GM23338 (cell line): ENCODE data around the gene DESI2. TPM values are rescaled to one million over a fixed set of nuclear protein-coding genes. Genes with fewer than 3 reads are reported as not detected.
"Not testable (repeated sequence)": the region's sequence is repeated elsewhere in the genome, so short reads cannot be mapped to it uniquely, and the experiment has no call there.

Source experiments
- ATAC-seq: fragments of 200-7000 bp; cut with Tn5 transposase; 3 replicates; pipeline ENCODE4 v1.9.1; 2020
- DNase-seq: peaks from one replicate; pipeline ENCODE4 v3.0.0-alpha.2; 2015; ENCODE audit warnings: low spot score
- H2AFZ ChIP-seq: fragments of 200-600 bp; sonication (generic); 2 replicates; pipeline ENCODE4 v1.8.0; 2016; ENCODE audit warnings: antibody characterized with exemption, mild to moderate bottlenecking, moderate library complexity
- H3F3A ChIP-seq: fragments of 200-600 bp; sonication (generic); replicated peaks from 2 replicates; pipeline ENCODE4 v1.8.0; 2017; ENCODE audit warnings: antibody characterized with exemption, mixed run types, low read depth
- H3K27ac ChIP-seq: fragments of 200-600 bp; sonication (generic); 2 replicates; pipeline ENCODE4 v1.6.1; 2016; ENCODE audit warnings: low read depth
- H3K27me3 ChIP-seq: fragments of 200-600 bp; sonication (generic); 2 replicates; pipeline ENCODE4 v1.8.0; 2016; ENCODE audit warnings: mild to moderate bottlenecking, mixed run types, moderate library complexity; ENCODE audit not compliant: insufficient read depth
- H3K36me3 ChIP-seq: fragments of 200-600 bp; sonication (generic); 2 replicates; pipeline ENCODE4 v1.8.0; 2016; ENCODE audit warnings: mild to moderate bottlenecking; ENCODE audit not compliant: insufficient read depth
- H3K4me1 ChIP-seq: fragments of 200-600 bp; sonication (generic); 2 replicates; pipeline ENCODE4 v1.8.0; 2016; ENCODE audit warnings: mild to moderate bottlenecking, moderate library complexity; ENCODE audit not compliant: insufficient read depth
- H3K4me2 ChIP-seq: fragments of 200-600 bp; sonication (generic); 2 replicates; pipeline ENCODE4 v1.7.1; 2017; ENCODE audit warnings: mixed run types
- H3K4me3 ChIP-seq: fragments of 200-600 bp; sonication (generic); 2 replicates; pipeline ENCODE4 v1.6.1; 2016; ENCODE audit warnings: mixed run types
- H3K79me2 ChIP-seq: fragments of 200-600 bp; sonication (generic); replicated peaks from 2 replicates; pipeline ENCODE4 v1.8.0; 2017; ENCODE audit warnings: mild to moderate bottlenecking; ENCODE audit not compliant: insufficient read depth
- H3K9me2 ChIP-seq: fragments of 200-600 bp; sonication (generic); 2 replicates; pipeline ENCODE4 v1.8.0; 2017; ENCODE audit not compliant: insufficient read depth
- H4K20me1 ChIP-seq: fragments of 200-600 bp; sonication (generic); replicated peaks from 2 replicates; pipeline ENCODE4 v1.8.0; 2017; ENCODE audit warnings: mild to moderate bottlenecking; ENCODE audit not compliant: insufficient read depth
- H3K27ac Mint-ChIP-seq: 2 replicates; pipeline ENCODE4 v1.8.0; 2020; ENCODE audit warnings: inconsistent platforms, mild to moderate bottlenecking, moderate library complexity, mixed read lengths
- H3K27me3 Mint-ChIP-seq: 3 replicates; pipeline ENCODE4 v1.8.0; 2022; ENCODE audit warnings: low read depth, mild to moderate bottlenecking, moderate library complexity, mixed read lengths, inconsistent platforms; ENCODE audit not compliant: insufficient read depth, poor library complexity
- H3K36me3 Mint-ChIP-seq: 3 replicates; pipeline ENCODE4 v1.8.0; 2021; ENCODE audit warnings: low read depth, mild to moderate bottlenecking, inconsistent platforms, moderate library complexity, mixed read lengths
- H3K4me1 Mint-ChIP-seq: 3 replicates; pipeline ENCODE4 v1.8.0; 2020; ENCODE audit warnings: mild to moderate bottlenecking, inconsistent platforms, mixed read lengths
- H3K4me3 Mint-ChIP-seq: 3 replicates; pipeline ENCODE4 v1.8.0; 2021; ENCODE audit warnings: moderate library complexity, mild to moderate bottlenecking, inconsistent platforms, mixed read lengths
- H3K9me3 Mint-ChIP-seq: 3 replicates; pipeline ENCODE4 v1.8.0; 2020; ENCODE audit warnings: moderate library complexity, mild to moderate bottlenecking, inconsistent platforms, mixed read lengths
- ETS1 ChIP-seq: IDR thresholded peaks from 2 replicates; pipeline ENCODE4 v1.6.1; 2016; ENCODE audit warnings: antibody characterized with exemption
- EZH2phosphoT487 ChIP-seq: fragments of 200-600 bp; sonication (generic); IDR thresholded peaks from one replicate; pipeline ENCODE4 v1.8.1; 2018; ENCODE audit warnings: antibody characterized with exemption; ENCODE audit not compliant: unreplicated experiment
- JUNB ChIP-seq: IDR thresholded peaks from one replicate; pipeline ENCODE4 v1.6.1; 2016; ENCODE audit warnings: antibody characterized with exemption; ENCODE audit not compliant: unreplicated experiment
- NANOG ChIP-seq: IDR thresholded peaks from 2 replicates; pipeline ENCODE4 v1.6.1; 2016; ENCODE audit warnings: antibody characterized with exemption, borderline replicate concordance
- ZNF114 ChIP-seq: fragments of 250-450 bp; sonication (Bioruptor Pico); IDR thresholded peaks from 2 replicates; pipeline ENCODE4 v1.5.0; 2020; ENCODE audit warnings: mild to moderate bottlenecking, moderate library complexity
- ZNF331 ChIP-seq: fragments of 250-450 bp; sonication (Bioruptor Pico); IDR thresholded peaks from 2 replicates; pipeline ENCODE4 v1.5.0; 2020; ENCODE audit warnings: low read depth, mild to moderate bottlenecking, moderate library complexity
- ZNF462 ChIP-seq: fragments of 250-450 bp; sonication (Bioruptor Pico); IDR thresholded peaks from 2 replicates; pipeline ENCODE4 v1.5.0; 2020; ENCODE audit warnings: mild to moderate bottlenecking, moderate library complexity
- polyA plus RNA-seq: library from polyadenylated mRNA; unstranded; fragments of >200 nt; fragmentation: Nextera tagmentation; extraction: Ambion mirVana; gene quantifications from 2 replicates; pipeline ENCODE4 v1.2.1, GENCODE V29; 2016
- total RNA-seq: library from RNA; depleted of rRNA; stranded (reverse); fragments of >200 nt; shearing (Covaris generic); gene quantifications from 2 replicates; pipeline ENCODE4 v1.2.3, GENCODE V29; 2014

DESI2 gene
- total and polyA plus RNA-seq, 2 experiments from 2014 or later: 145 TPM

GRCh38 chr1:244665771-244666217, 12.9 kb downstream of the DESI2 start (continued):
- no peak for TF ChIP-seq ZNF462 (CRISPR knock-in tag)
- TF ChIP-seq EZH2phosphoT487: no peak
- TF ChIP-seq ZNF331 (CRISPR knock-in tag): no peak
- TF ChIP-seq ZNF114: no peak
- TF ChIP-seq ETS1: no peak
- TF ChIP-seq JUNB: no peak
- TF ChIP-seq NANOG: no peak

DNA sequence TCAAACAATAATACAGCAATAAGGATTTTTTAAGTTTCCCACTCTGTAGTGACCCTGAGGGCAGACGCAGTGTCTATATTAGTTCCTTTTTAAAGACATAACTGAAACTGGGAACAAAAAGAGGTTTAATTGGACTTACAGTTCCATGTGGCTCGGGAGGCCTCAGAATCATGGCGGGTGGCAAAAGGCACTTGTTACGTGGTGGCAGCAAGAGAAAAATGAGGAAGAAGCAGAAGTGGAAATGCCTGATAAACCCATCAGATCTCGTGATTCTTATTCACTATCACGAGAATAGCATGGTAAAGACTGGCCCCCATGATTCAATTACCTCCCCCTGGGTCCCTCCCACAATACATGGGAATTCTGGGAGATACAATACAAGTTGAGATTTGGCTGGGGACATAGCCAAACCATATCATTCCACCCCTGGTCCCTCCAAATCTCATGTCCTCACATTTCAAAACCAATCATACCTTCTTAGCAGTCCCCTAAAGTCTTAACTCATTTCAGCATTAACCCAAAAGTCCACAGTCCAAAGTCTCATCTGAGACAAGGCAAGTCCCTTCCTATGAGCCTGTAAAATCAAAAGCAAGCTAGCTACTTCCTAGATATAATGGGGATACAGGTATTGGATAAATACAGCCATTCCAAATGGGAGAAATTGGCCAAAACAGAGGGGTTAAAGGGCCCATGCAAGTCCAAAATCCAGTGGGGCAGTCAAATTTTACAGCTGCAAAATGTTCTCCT, 13.9 kb downstream of the DESI2 start:
- H3K27me3 ChIP-seq, ATAC-seq, DNase-seq, H3K27ac Mint-ChIP-seq, H3K36me3 ChIP-seq, H3K4me1 ChIP-seq, H3K9me2 ChIP-seq, H3K36me3 Mint-ChIP-seq, H3K27me3 Mint-ChIP-seq, H3K4me1 Mint-ChIP-seq, H2AFZ ChIP-seq, H3K4me3 Mint-ChIP-seq, H3K4me3 ChIP-seq, H3F3A ChIP-seq, H3K9me3 Mint-ChIP-seq, H3K27ac ChIP-seq, H3K4me2 ChIP-seq: not testable (repeated sequence)
- Histone ChIP-seq H4K20me1 (peaks cover 42% of the 10 kb centered on the region; the same call in 1 of the 2 replicates), H3K79me2 (peaks cover 100% of the 10 kb centered on the region)
